Smooth muscle cell (in vitro differentiated cells): ENCODE measurements around the gene DHX15. TPM values are rescaled to one million over a fixed set of nuclear protein-coding genes. Genes with fewer than 3 reads are reported as not detected.

Experiments
- DNase-seq: peaks from one replicate; lab custom pipeline; 2025; ENCODE audit not compliant: unreplicated experiment; lab: John Stamatoyannopoulos, UW
- H2AFZ ChIP-seq: fragments of 200-600 bp; sonication (generic); 2 replicates; pipeline ENCODE4 v1.6.0; 2016; ENCODE audit warnings: antibody characterized with exemption, low read depth, mild to moderate bottlenecking
- H3F3A ChIP-seq: fragments of 200-600 bp; sonication (generic); 2 replicates; pipeline ENCODE4 v1.6.0; 2017; ENCODE audit warnings: antibody characterized with exemption, low read depth
- H3K27ac ChIP-seq: fragments of 200-600 bp; sonication (generic); 2 replicates; pipeline ENCODE4 v1.5.1; 2016; ENCODE audit warnings: low read depth, mild to moderate bottlenecking
- H3K27me3 ChIP-seq: fragments of 200-600 bp; sonication (generic); 2 replicates; pipeline ENCODE4 v1.6.1; 2016; ENCODE audit warnings: low read depth, mild to moderate bottlenecking
- H3K36me3 ChIP-seq: fragments of 200-600 bp; sonication (generic); 2 replicates; pipeline ENCODE4 v1.5.1; 2016; ENCODE audit warnings: low read depth
- H3K4me1 ChIP-seq: fragments of 200-600 bp; sonication (generic); 2 replicates; pipeline ENCODE4 v1.5.1; 2016; ENCODE audit warnings: low read depth
- H3K4me2 ChIP-seq: fragments of 200-600 bp; sonication (generic); 2 replicates; pipeline ENCODE4 v1.6.0; 2016; ENCODE audit warnings: mild to moderate bottlenecking
- H3K4me3 ChIP-seq: fragments of 200-600 bp; sonication (generic); 2 replicates; pipeline ENCODE4 v1.5.1; 2016; ENCODE audit warnings: mild to moderate bottlenecking
- H3K79me2 ChIP-seq: fragments of 200-600 bp; sonication (generic); 2 replicates; pipeline ENCODE4 v1.6.0; 2016; ENCODE audit warnings: low read depth, mild to moderate bottlenecking
- H3K9ac ChIP-seq: fragments of 200-600 bp; sonication (generic); 2 replicates; pipeline ENCODE4 v1.6.0; 2016; ENCODE audit warnings: low read depth
- H3K9me3 ChIP-seq: fragments of 200-600 bp; sonication (generic); replicated peaks from 2 replicates; pipeline ENCODE4 v1.5.1; 2016; ENCODE audit warnings: low read depth
- H4K20me1 ChIP-seq: fragments of 200-600 bp; sonication (generic); 2 replicates; pipeline ENCODE4 v1.6.0; 2016; ENCODE audit warnings: low read depth
- WGBS: methylation state at CpG from one replicate; pipeline ENCODE4 v1.1.7; 2016; ENCODE audit warnings: low lambda C conversion rate; 5-methylcytosine and 5-hydroxymethylcytosine counted together
- polyA plus RNA-seq: library from polyadenylated mRNA; unstranded; fragments of >200 nt; fragmentation: Nextera tagmentation; extraction: Ambion mirVana; gene quantifications from 2 replicates; pipeline ENCODE4 v1.2.1, GENCODE V29; 2016
- total RNA-seq: library from RNA; depleted of rRNA; stranded (reverse); fragments of >200 nt; gene quantifications from 2 replicates; pipeline ENCODE4 v1.2.3, GENCODE V29; 2014
- TF ChIP-seq, protein P1 (sequence below): fragments of 200-600 bp; sonication (generic); IDR thresholded peaks from 2 replicates; pipeline ENCODE4 v1.5.1; 2017; ENCODE audit warnings: borderline replicate concordance, mild to moderate bottlenecking, antibody characterized with exemption; ENCODE audit not compliant: insufficient read depth, poor library complexity, severe bottlenecking

The DHX15 gene
- total and polyA plus RNA-seq, 2 experiments from 2014 or later: 69.8 to 168 TPM

DNA sequence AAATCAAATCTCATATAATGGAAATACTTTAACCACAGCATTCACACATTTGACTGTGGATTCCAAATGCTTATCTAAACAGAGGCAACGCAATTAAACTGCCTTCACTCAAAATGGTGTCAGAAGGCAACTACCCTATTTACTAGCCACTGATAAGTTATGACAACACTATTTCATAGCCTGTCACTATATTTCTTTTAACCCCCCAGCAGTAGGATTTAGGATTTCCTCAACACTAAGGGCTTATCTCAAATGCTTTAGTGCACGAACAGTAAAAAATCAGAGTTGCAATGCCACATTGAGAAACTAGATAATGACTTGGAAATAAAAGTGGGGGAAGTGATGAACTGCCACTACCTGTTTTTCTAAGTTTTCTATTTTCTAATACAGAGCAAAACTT, 66.7 kb downstream of the DHX15 start:
- TF ChIP-seq, protein P1, sequence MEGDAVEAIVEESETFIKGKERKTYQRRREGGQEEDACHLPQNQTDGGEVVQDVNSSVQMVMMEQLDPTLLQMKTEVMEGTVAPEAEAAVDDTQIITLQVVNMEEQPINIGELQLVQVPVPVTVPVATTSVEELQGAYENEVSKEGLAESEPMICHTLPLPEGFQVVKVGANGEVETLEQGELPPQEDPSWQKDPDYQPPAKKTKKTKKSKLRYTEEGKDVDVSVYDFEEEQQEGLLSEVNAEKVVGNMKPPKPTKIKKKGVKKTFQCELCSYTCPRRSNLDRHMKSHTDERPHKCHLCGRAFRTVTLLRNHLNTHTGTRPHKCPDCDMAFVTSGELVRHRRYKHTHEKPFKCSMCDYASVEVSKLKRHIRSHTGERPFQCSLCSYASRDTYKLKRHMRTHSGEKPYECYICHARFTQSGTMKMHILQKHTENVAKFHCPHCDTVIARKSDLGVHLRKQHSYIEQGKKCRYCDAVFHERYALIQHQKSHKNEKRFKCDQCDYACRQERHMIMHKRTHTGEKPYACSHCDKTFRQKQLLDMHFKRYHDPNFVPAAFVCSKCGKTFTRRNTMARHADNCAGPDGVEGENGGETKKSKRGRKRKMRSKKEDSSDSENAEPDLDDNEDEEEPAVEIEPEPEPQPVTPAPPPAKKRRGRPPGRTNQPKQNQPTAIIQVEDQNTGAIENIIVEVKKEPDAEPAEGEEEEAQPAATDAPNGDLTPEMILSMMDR: no peak
- peaks cover 73% of the 10 kb centered on the region for H4K20me1 ChIP-seq
- no peak overlapping the region for H2AFZ ChIP-seq
- H3K27ac ChIP-seq: no peak overlapping the region
- no peaks in the 10 kb centered on the region for H3K36me3 ChIP-seq
- H3K79me2 ChIP-seq: no peaks in the 10 kb centered on the region
- WGBS: 45% methylated on average over 2 of the region's 2 CpGs
- H3K27me3 ChIP-seq: no peaks in the 10 kb centered on the region
- no peak overlapping the region for H3K4me3 ChIP-seq
- no peaks in the 10 kb centered on the region for H3K4me1 ChIP-seq
- H3K4me2 ChIP-seq: no peak overlapping the region
- H3K9me3 ChIP-seq: no peaks in the 10 kb centered on the region
- DNase-seq: no peak
- H3F3A ChIP-seq: peaks cover 9% of the 10 kb centered on the region
- H3K9ac ChIP-seq: no peak overlapping the region

DNA sequence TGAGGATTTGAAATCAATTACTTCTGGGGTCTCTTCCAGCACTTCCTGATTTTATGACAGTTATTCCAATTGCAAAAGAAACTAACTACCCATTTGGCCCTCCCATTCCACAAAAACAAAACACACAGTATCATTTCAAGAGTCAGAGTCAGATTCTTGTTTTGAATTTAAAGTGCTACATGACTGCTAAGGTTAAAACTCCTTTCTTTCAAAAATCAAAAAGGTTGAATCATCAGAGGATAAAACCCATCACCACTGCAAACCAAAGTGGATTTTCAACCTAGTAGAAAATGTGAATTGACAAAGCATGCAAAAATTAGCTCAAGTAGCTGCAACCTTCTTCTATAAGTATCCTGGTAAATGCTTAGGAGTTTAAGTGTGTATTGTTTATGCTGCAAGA, 67.4 kb downstream of the DHX15 start:
- Histone ChIP-seq H3K27ac (no peak overlapping the region), H3K27me3 (no peaks in the 10 kb centered on the region), H3K4me1 (no peaks in the 10 kb centered on the region), H3K79me2 (no peaks in the 10 kb centered on the region), H3K9me3 (no peaks in the 10 kb centered on the region), H3K9ac (no peak overlapping the region), H3K4me3 (no peak overlapping the region), H4K20me1 (peaks cover 65% of the 10 kb centered on the region), H3F3A (peaks cover 11% of the 10 kb centered on the region), H3K4me2 (no peak overlapping the region), H2AFZ (no peak overlapping the region), H3K36me3 (no peaks in the 10 kb centered on the region)
- TF ChIP-seq, protein P1: no peak
- DNase-seq: no peak

DNA sequence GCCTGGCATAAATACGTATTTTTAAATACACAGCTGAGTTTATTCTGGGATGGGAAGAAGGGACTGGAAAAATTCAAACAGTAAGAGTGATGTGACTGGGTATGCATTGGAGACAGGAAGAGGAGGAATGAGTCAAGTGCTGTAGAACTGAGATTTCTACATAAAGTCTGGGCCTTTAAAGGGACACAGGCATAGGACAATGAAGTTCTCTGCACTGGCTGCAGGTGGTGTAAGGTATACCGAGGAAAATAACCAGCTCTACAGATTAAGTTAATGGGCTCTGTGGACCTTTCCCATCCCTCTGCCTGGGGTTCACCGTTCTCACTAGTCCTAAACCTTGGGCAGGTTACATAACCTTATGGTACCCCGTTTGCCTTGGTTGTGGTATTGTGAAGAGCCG, 68.7 kb downstream of the DHX15 start:
- WGBS: 89% methylated on average over 5 of the region's 5 CpGs
- DNase-seq: no peak
- Histone ChIP-seq H3K27ac (no peak overlapping the region), H3K36me3 (no peaks in the 10 kb centered on the region), H2AFZ (no peak overlapping the region), H4K20me1 (peaks cover 55% of the 10 kb centered on the region), H3K4me1 (no peaks in the 10 kb centered on the region), H3K79me2 (no peaks in the 10 kb centered on the region), H3F3A (peaks cover 11% of the 10 kb centered on the region), H3K9ac (no peak overlapping the region), H3K4me2 (no peak overlapping the region), H3K9me3 (no peaks in the 10 kb centered on the region), H3K4me3 (no peak overlapping the region), H3K27me3 (no peaks in the 10 kb centered on the region)
- TF ChIP-seq, protein P1: no peak

DNA sequence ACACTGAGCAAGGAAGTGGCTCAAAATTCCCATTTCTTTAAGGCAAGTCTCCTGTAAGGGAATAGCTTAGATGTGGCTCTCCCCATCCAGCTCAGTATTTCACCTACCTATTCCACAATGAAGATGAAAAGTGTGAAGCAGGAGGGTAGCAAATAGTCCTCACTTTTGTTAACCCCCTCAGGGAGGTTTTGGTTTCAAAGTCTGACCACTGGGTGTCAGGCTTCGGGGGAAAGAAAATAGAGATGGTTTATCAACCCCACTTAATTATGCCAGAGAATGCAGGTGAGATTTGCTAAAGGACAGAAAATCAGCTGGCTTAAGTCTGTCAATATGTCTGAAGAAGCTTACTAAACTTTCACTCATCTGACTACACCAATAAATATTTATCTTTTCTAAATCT, 69.5 kb downstream of the DHX15 start:
- no peak overlapping the region for H2AFZ ChIP-seq
- H3K79me2 ChIP-seq: no peaks in the 10 kb centered on the region
- peaks cover 47% of the 10 kb centered on the region for H4K20me1 ChIP-seq
- no peak for DNase-seq
- no peaks in the 10 kb centered on the region for H3K9me3 ChIP-seq
- no peak overlapping the region for H3K27ac ChIP-seq
- H3K27me3 ChIP-seq: no peaks in the 10 kb centered on the region
- H3K4me3 ChIP-seq: no peak overlapping the region
- no peak overlapping the region for H3K4me2 ChIP-seq
- no peaks in the 10 kb centered on the region for H3K36me3 ChIP-seq
- peaks cover 11% of the 10 kb centered on the region for H3F3A ChIP-seq
- TF ChIP-seq, protein P1: no peak
- 64% methylated on average over 1 of the region's 1 CpG for WGBS
- H3K4me1 ChIP-seq: no peaks in the 10 kb centered on the region
- no peak overlapping the region for H3K9ac ChIP-seq
